SK-N-MC (cell line): ENCODE results near the gene TMEM200C.

Source experiments
- EZH2 ChIP-seq: fragments of 200-600 bp; sonication (generic); IDR thresholded peaks from one replicate; pipeline ENCODE4 v1.6.1; 2017; ENCODE audit warnings: antibody characterized with exemption
- POLR2AphosphoS5 ChIP-seq: IDR thresholded peaks from 2 replicates; pipeline ENCODE4 v1.6.1; 2012; ENCODE audit warnings: mild to moderate bottlenecking, low read depth, low read length, borderline replicate concordance

DNA sequence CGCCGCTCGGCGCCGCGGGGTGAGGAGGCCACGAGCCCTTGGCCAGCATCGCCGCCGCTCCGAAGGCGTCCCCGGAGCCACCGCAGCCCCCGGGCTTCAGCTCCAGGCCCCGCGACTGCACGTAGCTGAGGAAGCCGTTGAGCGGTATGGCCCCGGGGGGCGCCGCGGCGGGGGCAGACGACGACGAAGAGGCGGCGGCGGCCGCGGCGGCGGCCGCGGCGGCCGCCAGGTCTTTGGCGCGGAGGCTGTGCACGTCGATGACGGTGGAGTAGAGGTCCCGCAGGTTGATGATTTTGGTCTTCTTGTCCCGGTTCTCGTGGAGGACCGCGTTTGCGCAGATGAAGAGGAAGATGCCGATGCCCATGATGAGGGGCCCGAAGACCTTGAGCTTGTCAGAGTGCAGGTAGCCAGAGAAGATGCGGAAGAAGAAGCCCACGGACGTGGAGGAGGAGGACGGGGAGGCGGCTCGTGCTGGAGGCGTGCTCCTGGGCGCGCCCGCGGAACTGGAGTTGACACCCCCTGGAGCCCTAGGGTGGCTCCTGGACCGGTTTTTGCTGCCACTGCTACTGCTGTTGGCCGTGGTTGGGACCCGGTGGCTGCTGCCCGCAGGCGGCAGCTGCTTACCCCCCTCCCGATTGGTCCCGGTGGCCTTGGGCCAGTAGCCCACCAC is 4.0 kb downstream of the TMEM200C start:
- TF ChIP-seq EZH2 (no peak), POLR2AphosphoS5 (no peak)
